DMS153 (cell line): Measurements from ENCODE around the gene PCDH15.

Source experiments
- DNase-seq: peaks from one replicate; lab custom pipeline; 2025; lab: John Stamatoyannopoulos, UW

The PCDH15 gene

DNA sequence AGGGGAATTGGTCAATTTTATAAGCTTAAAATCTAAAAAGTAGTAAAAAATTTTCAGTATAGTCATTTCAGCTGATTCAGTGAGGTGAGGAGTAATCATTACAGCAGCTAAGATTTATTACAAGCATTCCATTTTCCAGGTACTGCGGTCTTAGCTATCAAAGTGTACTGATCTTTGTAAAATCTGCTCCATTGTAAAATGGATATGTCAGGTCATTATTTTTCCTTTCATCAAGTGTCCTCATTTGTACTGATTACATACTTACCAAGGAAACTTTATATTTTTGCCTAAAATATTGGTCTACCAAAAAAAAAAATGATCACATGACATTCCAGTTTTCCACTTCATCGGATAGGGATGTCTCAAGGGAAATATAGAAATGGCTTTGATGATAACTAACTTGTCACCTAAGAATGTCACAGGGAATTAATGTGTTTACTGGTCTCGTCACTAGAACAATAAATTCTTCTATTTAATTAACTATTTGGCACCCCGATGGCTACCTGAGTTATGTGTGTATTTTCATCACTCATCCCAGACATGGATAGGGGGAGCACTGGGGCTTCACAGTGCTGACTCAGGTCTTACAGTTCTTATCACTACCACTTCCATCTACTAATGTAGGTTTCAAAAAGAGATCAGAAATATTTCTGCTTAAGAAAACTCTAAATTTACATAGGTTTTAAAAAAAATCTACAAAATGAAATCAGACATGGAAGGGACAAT lies 948.4 kb downstream of the PCDH15 start:
- DNase-seq: no peak

DNA sequence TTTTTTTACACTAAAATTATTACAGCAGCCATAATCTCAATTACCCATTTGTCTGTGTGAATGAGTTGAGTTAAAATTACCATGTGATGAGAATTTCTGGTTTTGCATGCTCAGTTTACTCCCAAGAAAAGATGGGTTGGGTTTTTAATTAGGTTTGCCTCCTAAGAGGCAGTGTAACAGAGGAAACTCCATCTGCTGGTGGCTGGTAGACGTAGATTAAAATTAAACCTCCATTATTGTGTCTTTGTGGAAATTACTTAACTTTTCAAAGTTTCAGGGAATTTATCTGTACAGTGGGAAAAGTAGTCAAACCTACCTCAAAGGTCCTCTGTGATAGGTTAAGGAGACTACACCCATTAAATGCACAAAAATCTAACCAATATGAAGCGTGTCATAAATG lies 954.2 kb downstream of the PCDH15 start:
- DNase-seq: no peak

GRCh38 chr10:53843736-53844362 lies 957.2 kb downstream of the PCDH15 start:
- no peak for DNase-seq

- no peak for DNase-seq
Measured at GRCh38 chr10:53841483-53842145, 959.4 kb downstream of the PCDH15 start.

- no peak for DNase-seq
Measured at GRCh38 chr10:53840653-53841052, 960.4 kb downstream of the PCDH15 start.

DNA sequence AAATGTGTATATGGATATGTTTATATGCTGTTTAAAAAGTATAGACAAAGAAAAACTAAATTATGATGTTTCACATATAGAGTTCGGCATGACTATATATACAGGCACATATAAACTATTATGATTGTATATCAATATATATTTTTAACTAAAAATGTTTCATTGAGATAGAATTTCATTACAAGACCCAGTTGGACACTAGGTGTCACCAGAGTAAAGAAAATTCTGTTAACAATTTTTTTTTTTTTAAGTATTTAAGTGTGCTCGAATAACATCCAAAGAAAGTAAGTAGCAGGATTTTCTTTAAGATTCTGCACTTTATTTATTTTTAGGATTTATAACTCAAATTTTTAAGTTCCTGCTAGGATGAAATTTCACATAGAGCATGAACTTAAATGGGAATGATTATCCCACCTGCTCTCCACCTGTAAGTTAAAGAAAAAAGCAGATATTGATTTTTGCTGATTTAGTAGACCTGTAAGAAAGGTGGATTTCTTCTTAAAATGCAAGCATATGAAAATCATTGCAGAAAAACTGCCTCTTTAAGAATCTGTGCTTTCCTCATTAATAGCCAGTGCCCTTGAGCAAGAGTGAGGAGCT lies 961.5 kb downstream of the PCDH15 start:
- no peak for DNase-seq

- DNase-seq: no peak
Measured at GRCh38 chr10:53836638-53837037, 964.4 kb downstream of the PCDH15 start.

DNA sequence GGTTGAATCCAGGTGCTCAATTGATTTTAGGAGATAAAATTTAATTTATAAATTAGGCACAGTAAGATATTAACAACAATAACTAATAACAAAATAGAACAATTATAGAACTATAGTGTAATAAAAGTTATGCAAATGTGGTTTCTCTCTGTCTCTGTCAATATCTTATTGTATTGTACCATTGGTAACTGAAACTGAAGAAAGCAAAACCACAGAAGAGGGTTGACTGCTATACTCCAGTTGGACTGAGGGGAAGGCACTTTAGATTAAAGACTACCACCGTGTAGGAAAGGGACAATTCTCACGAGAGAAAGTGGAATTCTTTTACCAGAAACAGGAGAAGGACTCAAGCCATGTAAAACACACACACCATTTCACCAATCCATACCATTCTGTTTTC lies 967.1 kb downstream of the PCDH15 start:
- no peak for DNase-seq

GRCh38 chr10:53827261-53827660 lies 973.8 kb downstream of the PCDH15 start:
- no peak for DNase-seq

DNA sequence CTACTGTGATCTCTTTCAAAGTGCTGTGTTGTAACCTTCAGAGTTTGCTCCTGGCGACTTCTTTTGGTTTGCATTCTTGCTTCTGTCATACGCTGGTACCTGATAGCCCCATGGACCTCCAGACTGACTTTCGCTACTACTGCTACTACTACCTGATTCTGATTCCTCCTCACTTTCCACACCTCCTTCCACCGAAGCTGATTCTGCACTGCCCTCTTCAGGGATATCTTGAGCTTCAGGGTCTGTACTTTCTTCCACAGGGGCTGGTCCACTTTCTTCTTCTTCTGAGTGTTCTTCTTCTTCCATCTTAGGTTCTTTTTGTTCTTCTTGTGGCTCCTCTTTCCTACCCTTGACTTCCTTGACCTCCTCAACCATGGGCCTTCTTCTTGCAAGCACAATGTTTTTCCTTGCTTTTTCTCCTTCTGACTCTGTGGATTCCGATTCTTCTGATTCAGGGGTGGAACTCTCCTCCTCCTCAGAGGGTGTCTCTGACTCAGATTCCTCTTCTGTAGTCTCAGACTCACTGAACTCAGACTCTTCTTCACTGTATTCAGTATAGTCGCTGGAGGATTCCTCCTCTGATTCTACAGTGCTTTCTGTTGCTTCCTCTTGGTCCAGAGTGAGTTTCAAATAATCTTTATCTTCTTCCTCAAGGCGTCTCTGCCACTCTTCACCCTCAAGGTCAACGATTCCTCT lies 992.2 kb downstream of the PCDH15 start:
- DNase-seq: no peak

DNA sequence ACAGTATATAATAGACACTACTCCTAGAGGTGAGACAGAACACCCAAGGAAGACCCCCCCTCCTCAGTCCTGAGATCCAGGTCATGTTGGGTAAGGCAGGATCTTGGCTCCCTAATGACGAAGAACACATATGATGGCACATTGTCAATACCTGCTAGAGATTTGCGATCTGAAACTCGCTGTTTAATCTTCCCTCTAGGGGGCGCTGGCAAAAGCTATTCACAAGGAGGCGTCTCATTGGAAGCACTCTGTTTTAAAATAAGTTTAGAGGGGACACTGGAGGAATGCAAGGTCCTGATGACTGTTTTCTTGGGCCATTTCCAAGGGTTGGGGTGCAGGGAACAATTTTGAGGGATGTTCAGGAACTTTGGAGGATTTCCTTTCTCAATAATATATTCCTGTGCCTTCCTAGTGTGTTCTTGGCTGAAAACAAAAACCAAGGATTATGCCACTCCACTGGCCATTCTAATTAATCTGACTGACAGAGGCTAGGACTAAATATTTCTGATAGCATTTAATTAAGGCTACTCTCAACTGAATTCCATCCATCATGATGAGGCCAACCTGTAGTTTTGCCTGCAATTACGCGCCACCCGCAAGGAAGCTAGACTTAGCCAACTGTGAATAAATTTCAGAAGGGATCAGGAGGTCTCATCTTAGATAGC lies 1014.7 kb downstream of the PCDH15 start:
- no peak for DNase-seq

DNA sequence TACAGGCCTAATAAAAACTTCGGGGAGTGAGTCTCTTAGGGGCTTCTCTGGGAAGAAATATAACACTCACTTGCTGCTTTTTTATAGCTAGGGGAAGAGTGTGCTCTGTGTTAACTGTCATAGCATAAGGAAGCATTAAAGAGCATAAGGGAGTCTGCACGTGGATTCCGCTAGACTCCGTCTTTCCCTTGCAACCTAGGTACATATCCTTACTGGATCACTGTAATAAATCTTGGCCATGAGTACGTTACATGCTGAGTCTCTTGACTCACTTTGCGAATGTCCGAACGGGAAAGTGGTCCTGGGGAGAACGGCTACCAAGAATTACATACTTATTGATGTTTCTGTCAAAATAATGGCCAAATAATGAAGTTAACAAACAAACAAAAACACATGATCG lies 1029.3 kb downstream of the PCDH15 start:
- DNase-seq: no peak

DNA sequence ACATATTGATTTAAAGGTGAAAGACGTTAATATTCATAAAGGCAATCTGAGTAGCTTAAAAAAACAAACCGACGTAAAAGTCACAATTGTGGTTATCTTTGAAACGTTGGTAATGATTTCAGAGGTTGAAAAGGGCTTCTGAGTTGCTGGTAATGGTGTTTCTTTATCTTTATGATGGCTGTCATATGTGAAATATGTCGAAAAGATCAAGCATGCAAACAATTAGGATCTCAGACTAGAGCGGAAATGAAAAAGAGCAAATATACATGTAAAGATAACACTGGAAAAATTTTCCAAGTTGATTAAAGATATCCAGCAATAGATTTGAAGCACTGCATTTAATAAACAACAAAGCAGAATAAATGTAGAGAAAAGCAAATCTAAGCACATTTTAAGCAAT lies 1030.1 kb downstream of the PCDH15 start:
- DNase-seq: no peak

- no peak for DNase-seq
Measured at GRCh38 chr10:53765311-53765710, 1035.7 kb downstream of the PCDH15 start.

DNA sequence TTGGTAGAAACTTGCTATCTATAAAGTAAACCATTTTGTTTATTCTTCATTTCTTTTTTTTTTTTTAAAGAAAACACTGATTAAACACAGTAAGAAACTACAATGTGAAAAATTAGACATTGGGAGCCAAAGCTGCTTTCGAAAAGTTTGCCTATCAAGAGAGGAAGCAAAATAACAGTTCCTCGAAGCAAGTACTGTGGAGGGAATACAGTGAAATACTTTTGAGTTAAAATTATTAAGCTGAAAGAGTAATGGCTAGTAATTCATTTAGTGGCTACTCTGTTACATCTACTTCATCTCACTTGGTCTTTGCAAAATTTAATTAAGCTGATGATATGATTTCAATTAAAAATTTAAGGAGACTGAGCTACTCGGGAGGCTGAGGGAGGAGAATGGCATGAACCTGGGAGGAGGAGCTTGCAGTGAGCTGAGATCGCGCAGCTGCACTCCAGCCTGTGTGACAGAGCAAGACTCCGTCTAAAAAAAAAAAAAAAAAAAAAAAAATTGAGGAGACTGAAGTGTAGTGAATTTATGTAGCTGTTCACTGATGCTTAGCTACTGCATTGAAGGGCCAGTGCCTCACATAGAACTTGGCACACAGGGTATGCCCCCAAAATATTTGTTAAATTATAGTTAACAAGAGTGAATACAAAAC lies 1046.3 kb downstream of the PCDH15 start:
- no peak for DNase-seq
